ENCODE results near the gene NEDD1. TPM values are rescaled to one million over a fixed set of nuclear protein-coding genes. Genes with fewer than 3 reads are reported as not detected.
A peak's percentile ranks its signal among the peaks of the same experiment; 100 is the strongest.

Gene NEDD1
- total RNA-seq, 1 donor from 2014 or later: 17.8 TPM

DNA sequence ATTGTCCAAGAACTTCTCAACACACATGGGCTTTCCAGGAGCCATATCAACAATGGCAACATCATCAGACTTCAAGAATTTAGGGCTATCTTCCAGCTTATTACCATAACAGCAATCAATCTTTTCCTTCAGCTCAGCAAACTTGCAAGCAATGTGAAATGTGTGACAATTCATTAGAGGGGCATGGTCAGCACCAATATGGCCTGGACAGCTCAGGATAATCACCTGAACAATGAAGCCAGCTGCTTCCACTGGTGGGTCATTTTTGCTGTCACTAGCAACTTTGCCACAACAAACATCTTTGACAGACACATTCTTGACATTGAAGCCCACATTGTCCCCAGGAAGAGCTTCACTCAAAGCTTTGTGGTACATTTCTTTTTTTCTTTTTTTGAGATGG, 5.9 kb upstream of the NEDD1 start:
- intact Hi-C loops (cut with DNase I): no loop called here
- Histone ChIP-seq H3K27me3 (no peaks in the 10 kb centered on the region), H3K4me1 (no peaks in the 10 kb centered on the region), H3K4me3 (no peak overlapping the region), H3K36me3 (no peaks in the 10 kb centered on the region), H3K9me3 (no peaks in the 10 kb centered on the region), H3K27ac (no peak overlapping the region)
- DNase-seq: no peak
- ATAC-seq: no peak
- TF ChIP-seq, protein P1, sequence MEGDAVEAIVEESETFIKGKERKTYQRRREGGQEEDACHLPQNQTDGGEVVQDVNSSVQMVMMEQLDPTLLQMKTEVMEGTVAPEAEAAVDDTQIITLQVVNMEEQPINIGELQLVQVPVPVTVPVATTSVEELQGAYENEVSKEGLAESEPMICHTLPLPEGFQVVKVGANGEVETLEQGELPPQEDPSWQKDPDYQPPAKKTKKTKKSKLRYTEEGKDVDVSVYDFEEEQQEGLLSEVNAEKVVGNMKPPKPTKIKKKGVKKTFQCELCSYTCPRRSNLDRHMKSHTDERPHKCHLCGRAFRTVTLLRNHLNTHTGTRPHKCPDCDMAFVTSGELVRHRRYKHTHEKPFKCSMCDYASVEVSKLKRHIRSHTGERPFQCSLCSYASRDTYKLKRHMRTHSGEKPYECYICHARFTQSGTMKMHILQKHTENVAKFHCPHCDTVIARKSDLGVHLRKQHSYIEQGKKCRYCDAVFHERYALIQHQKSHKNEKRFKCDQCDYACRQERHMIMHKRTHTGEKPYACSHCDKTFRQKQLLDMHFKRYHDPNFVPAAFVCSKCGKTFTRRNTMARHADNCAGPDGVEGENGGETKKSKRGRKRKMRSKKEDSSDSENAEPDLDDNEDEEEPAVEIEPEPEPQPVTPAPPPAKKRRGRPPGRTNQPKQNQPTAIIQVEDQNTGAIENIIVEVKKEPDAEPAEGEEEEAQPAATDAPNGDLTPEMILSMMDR (IDR thresholded peaks at IDR 0.05): no peak

DNA sequence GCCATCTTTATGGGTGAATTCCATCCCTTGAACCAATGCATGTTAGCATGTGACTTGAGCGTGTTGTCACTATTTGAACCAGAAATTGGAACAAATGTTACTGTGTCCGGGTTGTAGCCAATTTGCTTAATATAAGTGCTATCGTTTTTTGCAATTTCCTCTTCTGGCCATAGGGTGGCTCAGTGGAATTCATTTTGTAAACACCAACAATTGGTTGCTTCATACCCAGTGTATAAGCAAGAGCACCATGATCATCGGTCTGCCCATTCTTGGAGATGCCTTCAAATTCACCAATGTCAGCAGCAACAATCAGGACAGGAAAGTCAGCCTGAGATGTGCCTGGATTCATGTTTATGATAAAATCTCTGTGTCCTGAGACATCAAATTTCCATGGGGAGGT, 5.0 kb upstream of the NEDD1 start:
- Histone ChIP-seq H3K9me3 (no peaks in the 10 kb centered on the region), H3K27ac (no peak overlapping the region), H3K4me3 (no peak overlapping the region), H3K27me3 (no peaks in the 10 kb centered on the region), H3K4me1 (no peaks in the 10 kb centered on the region), H3K36me3 (no peaks in the 10 kb centered on the region)
- TF ChIP-seq, protein P1 (IDR thresholded peaks at IDR 0.05): no peak
- ATAC-seq (no peak), DNase-seq (no peak)
- intact Hi-C loops (cut with DNase I): no loop called here

DNA sequence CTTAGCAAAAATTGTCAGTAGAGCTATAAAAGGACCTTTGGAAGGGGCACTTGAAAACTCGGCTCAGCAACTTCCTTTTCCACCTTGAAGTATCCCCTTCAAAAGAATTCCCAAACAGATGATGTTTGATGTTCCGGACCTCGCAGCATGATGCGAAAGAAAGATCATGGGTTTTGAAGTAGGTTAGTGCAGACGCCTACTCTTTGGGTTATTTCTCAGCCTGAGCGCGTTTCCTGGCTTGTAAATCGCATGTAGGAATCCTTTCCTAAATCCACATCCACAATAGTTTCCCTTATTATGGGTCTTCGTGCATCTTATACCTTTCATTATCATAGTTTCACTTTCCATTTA, 584 bp upstream of the NEDD1 start:
- H3K9me3 ChIP-seq: no peaks in the 10 kb centered on the region
- peak overlapping the region; percentile 97 for H3K4me3 ChIP-seq
- TF ChIP-seq, protein P1 (IDR thresholded peaks at IDR 0.05): no peak
- H3K27me3 ChIP-seq: no peaks in the 10 kb centered on the region
- ATAC-seq: no peak
- intact Hi-C loops (cut with DNase I): no loop called here
- peak overlapping the region; percentile 89 for H3K27ac ChIP-seq
- H3K36me3 ChIP-seq: no peaks in the 10 kb centered on the region
- peaks cover 10% of the 10 kb centered on the region for H3K4me1 ChIP-seq
- DNase-seq: no peak

DNA sequence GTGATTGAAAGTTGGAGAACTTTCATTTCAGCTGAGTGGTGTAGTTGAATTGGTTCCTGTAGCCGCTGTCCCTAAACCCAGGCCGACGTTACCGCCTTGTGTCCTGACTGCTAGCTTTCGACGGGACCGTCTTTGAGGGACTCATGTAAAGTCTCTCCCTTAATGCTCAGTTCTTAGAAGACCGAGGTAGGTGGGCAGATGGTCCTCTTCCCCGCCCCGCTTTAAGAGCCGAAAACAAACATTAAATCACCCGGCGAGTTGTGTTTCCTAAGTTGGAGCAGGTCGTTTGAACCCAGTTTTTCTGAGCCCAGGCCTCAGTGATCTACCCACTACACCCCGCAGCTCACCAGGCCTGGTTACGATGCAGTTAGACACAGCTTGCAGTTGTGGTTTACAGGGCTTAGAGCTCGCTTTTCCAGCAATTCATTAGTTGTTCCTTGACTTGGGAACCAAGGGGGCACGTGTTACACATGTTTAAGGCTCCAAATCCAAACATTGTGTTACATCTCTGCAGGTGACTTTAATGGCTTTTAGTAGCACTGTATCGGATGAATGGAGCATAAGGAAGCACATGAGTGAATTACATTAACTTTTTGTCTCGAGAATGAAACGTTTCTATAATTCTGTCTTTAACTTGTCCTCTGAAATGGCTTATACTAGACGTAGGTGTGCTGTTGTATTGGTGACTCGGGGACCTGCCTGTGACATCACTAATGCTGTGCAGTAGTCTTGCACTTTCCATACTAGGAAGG, 790 bp downstream of the NEDD1 start:
- H3K4me1 ChIP-seq: peaks cover 12% of the 10 kb centered on the region
- intact Hi-C loops (cut with DNase I): no loop called here
- no peaks in the 10 kb centered on the region for H3K9me3 ChIP-seq
- H3K27me3 ChIP-seq: no peaks in the 10 kb centered on the region
- ATAC-seq (peak; percentile 33), DNase-seq (no peak)
- H3K27ac ChIP-seq: peak overlapping the region; percentile 89
- TF ChIP-seq, protein P1 (IDR thresholded peaks at IDR 0.05): no peak
- no peaks in the 10 kb centered on the region for H3K36me3 ChIP-seq
- peak overlapping the region; percentile 97 for H3K4me3 ChIP-seq

DNA sequence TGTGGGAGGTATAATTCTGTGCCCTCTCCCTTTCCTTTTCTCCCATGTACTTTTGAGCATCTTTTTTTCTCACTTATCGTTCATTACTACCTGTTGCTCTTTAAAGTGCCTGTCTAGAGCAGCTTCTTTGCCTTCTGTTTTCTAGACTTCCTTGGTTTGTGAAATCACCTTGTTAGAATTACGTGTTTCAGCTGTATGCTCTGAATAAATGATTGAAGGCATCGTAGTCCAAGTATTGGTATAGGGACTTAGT, 1.3 kb downstream of the NEDD1 start:
- TF ChIP-seq, protein P1 (IDR thresholded peaks at IDR 0.05): no peak
- ATAC-seq (no peak), DNase-seq (no peak)
- Histone ChIP-seq H3K27me3 (no peaks in the 10 kb centered on the region), H3K4me3 (peak overlapping the region; percentile 97), H3K36me3 (no peaks in the 10 kb centered on the region), H3K4me1 (peaks cover 12% of the 10 kb centered on the region), H3K27ac (no peak overlapping the region), H3K9me3 (no peaks in the 10 kb centered on the region)
- intact Hi-C loops (cut with DNase I): no loop called here

DNA sequence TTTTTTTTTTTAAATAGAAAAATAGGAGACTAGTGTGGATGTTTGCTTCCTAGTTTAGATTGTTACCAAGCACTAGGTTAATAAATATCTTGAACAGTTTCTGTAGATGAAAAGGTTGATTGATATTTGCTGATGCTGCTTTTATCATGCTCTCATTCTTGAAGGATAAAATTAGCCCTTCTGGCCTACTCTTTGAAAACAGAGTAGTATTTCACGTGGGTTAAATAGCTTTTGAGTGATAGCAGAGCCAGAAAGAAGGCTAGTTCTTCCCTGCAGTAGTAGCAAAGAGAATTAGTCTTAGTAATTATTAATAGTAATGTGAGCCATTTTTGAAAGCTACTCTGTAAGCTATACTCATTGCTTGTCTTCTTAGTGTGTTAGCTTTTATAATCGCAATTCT, 5.2 kb downstream of the NEDD1 start:
- H3K4me1 ChIP-seq: peaks cover 12% of the 10 kb centered on the region
- no peaks in the 10 kb centered on the region for H3K36me3 ChIP-seq
- no peak overlapping the region for H3K4me3 ChIP-seq
- no peak for ATAC-seq
- no peak for DNase-seq
- no peak overlapping the region for H3K27ac ChIP-seq
- intact Hi-C loops (cut with DNase I): no loop called here
- H3K27me3 ChIP-seq: no peaks in the 10 kb centered on the region
- H3K9me3 ChIP-seq: no peaks in the 10 kb centered on the region
- TF ChIP-seq, protein P1 (IDR thresholded peaks at IDR 0.05): no peak

All from upper lobe of right lung (tissue), 1 donor.